RWPE1 (cell line): ENCODE results near the gene KLRB1.
"Not testable (repeated sequence)": the region's sequence is repeated elsewhere in the genome, so short reads cannot be mapped to it uniquely, and the experiment has no call there.

ENCODE experiments used
- CTCF ChIA-PET: fragments of 350-600 bp; sonication (Branson Sonifier 250); formaldehyde crosslinking; extraction: SDS; loops from one replicate; lab custom pipeline; 2021; lab: Yijun Ruan, JAX
- POLR2A ChIA-PET: fragments of 400-600 bp; formaldehyde crosslinking; extraction: SDS; loops from one replicate; lab custom pipeline; 2020; ENCODE audit warnings: antibody characterized with exemption; ENCODE audit not compliant: low non-redundant PET; lab: Yijun Ruan, JAX
- DNase-seq: peaks from one replicate; pipeline ENCODE4 v3.0.0; 2012; ENCODE audit warnings: low spot score
- H3K27ac ChIP-seq: fragments of 450-650 bp; 2 replicates; pipeline ENCODE4 v1.5.1; 2017
- CTCF ChIP-seq: fragments of 450-650 bp; conservative IDR thresholded peaks from 2 replicates; pipeline ENCODE4 v1.5.1; 2017; ENCODE audit warnings: low read depth, mild to moderate bottlenecking

KLRB1 gene

DNA sequence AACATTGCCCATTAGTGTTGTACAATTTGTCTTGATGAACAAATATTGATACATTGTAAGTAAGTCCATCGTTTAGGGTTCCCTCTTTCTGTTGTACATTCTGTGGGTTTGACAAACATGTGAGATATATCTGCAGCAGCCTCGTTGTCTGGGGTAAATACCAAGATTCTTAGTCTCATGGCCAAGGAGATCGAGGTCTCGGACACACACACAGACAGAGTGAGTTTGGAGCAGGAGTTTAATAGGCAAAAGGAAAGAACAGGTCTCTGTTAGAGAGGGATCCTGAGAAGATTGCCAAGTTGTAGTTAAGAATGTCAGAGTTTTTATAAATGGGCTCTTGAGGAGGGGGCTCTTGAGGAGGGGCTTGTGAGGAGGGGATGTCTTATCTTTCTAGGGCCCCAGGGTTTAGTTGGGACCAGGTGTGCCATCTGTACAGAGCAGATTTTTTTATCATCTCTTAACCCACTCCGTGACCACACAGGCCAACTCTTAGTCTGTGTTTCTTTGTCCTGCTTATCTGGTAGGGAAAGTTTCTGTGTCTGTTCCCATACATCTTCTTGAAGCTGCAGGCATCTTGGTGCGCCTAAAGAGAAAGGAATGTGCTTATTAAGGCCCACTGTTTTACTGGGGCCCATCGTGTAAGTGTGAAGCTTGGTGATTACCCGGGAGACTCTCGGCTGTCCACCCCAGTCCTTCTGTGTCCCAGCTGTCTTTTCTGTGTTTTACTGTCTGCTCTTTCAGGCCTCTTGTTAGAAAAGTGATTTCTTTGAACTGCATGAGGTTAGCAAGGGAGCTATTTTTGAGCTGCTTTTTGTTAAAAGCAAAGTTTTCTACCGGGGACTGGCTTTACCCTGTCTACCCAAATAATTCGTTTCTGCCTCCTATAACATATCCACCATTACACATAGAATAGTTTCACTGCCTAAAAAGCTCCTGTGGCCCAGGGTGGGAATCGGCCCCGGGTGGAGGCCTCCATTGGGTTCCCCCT, 39.4 kb upstream of the KLRB1 start:
- peak overlapping the region; percentile 93 for H3K27ac ChIP-seq
- TF ChIP-seq CTCF = no peak
- no peak for DNase-seq
- CTCF ChIA-PET = no interaction called here
- POLR2A ChIA-PET = no interaction called here

DNA sequence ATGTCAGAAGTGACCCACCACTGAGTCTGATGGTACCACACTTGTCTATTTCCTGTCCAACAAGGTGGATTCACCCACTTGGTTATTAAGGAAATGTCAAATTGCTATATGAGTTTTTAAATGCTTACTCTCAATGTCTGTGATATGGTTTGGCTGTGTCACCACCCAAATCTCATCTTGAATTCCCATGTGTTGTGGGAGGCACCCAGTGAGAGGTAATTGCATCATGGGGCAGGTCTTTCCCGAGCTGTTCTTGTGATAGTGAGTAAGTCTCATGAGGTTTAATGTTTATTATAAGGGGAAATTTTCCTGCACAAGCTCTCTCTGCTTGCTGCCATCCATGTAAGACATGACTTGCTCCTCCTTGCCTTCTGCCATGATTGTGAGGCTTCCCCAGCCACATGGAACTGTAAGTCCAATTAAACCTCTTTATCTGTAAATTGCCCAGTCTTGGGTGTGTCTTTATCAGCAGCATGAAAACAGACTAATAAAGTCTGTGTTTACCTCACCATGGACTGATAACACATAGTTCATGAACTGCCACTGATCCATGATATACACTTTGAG, 37.4 kb upstream of the KLRB1 start:
- H3K27ac ChIP-seq, POLR2A ChIA-PET, DNase-seq, CTCF ChIA-PET: not testable (repeated sequence)

DNA sequence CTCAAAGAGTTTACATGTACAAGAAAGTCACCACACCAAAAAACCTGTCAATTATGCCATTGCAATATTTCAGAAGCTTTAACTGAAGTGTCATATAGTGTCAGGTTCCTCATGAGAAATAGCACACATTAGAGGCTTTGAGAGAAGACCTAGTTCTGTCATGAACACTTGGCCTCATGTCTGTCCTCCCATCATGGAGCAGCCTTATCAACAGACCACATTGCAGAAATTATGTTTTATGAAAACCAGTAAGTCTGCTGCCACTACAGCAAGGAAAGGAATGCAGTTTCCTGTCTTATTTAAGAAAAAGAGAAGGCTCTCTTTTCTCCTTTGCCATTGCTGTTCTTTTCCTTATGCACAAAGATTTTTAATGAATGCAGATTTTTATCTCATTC, 35.5 kb upstream of the KLRB1 start:
- no peak overlapping the region for H3K27ac ChIP-seq
- CTCF ChIA-PET = no interaction called here
- TF ChIP-seq CTCF = no peak
- POLR2A ChIA-PET = no interaction called here
- DNase-seq = no peak

GRCh38 chr12:9642606-9643265, 35.0 kb upstream of the KLRB1 start:
- no peak overlapping the region for H3K27ac ChIP-seq
- no peak for TF ChIP-seq CTCF
- POLR2A ChIA-PET = no interaction called here
- no peak for DNase-seq
- CTCF ChIA-PET = no interaction called here

- POLR2A ChIA-PET = no interaction called here
- no peak for TF ChIP-seq CTCF
- CTCF ChIA-PET = interaction anchor here (0.6 kb wide), 1 partner anchor 466 kb away, joined by 3 read pairs; no protein-coding TSS in a partner anchor
- H3K27ac ChIP-seq = no peak overlapping the region
- no peak for DNase-seq
Measured at GRCh38 chr12:9640024-9640423, 32.3 kb upstream of the KLRB1 start.

DNA sequence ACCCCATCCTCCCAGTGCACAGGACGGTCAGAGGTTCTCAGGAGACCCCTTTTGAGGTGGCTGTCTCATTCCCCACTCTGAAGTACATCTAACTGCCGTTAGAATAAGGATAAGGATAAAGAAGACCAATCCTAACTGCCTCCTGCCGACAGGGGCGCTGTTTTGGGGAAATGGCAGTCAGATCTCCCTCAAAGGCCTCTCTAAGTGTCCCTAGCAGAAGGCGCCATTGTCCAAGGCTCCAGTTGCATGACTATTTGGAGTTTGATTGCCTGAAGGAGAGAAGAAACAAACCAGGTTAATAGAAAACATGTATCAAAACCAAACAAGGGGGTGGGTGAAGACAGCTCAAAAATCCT, 29.1 kb upstream of the KLRB1 start:
- ChIA-PET POLR2A (no interaction called here), CTCF (no interaction called here)
- no peak overlapping the region for H3K27ac ChIP-seq
- no peak for DNase-seq
- no peak for TF ChIP-seq CTCF
